Neural progenitor cell (in vitro differentiated cells): Measurements from ENCODE around the gene SLC2A10. TPM values are rescaled to one million over a fixed set of nuclear protein-coding genes. Genes with fewer than 3 reads are reported as not detected.

Source experiments
- DNase-seq: peaks from one replicate; pipeline ENCODE4 v3.0.0-alpha.2; 2016; ENCODE audit warnings: low spot score
- H2AFZ ChIP-seq: fragments of 200-600 bp; sonication (generic); replicated peaks from 2 replicates; pipeline ENCODE4 v1.6.1; 2016; ENCODE audit warnings: antibody characterized with exemption
- H3F3A ChIP-seq: fragments of 200-600 bp; sonication (generic); 2 replicates; pipeline ENCODE4 v1.6.1; 2016; ENCODE audit warnings: antibody characterized with exemption, low read depth
- H3K27ac ChIP-seq: fragments of 200-600 bp; sonication (generic); 2 replicates; pipeline ENCODE4 v1.5.1; 2016; ENCODE audit warnings: mild to moderate bottlenecking
- H3K27me3 ChIP-seq: fragments of 200-600 bp; sonication (generic); 2 replicates; pipeline ENCODE4 v1.6.1; 2016; ENCODE audit warnings: mild to moderate bottlenecking, moderate library complexity
- H3K36me3 ChIP-seq: fragments of 200-600 bp; sonication (generic); 2 replicates; pipeline ENCODE4 v1.5.1; 2016
- H3K4me1 ChIP-seq: fragments of 200-600 bp; sonication (generic); 2 replicates; pipeline ENCODE4 v1.6.1; 2016; ENCODE audit warnings: mixed run types
- H3K4me2 ChIP-seq: fragments of 200-600 bp; sonication (generic); 2 replicates; pipeline ENCODE4 v1.6.1; 2016
- H3K4me3 ChIP-seq: fragments of 200-600 bp; sonication (generic); 2 replicates; pipeline ENCODE4 v1.5.1; 2016
- H3K79me2 ChIP-seq: fragments of 200-600 bp; sonication (generic); 2 replicates; pipeline ENCODE4 v1.6.1; 2016; ENCODE audit warnings: low read depth
- H3K9ac ChIP-seq: fragments of 200-600 bp; sonication (generic); 2 replicates; pipeline ENCODE4 v1.6.1; 2016
- H3K9me3 ChIP-seq: fragments of 200-600 bp; sonication (generic); 2 replicates; pipeline ENCODE4 v1.5.1; 2016; ENCODE audit warnings: low read depth
- H4K20me1 ChIP-seq: fragments of 200-600 bp; sonication (generic); 2 replicates; pipeline ENCODE4 v1.6.1; 2016; ENCODE audit warnings: low read depth
- H3K27ac Mint-ChIP-seq: 3 replicates; pipeline ENCODE4 v1.8.0; 2021; ENCODE audit warnings: mixed read lengths
- H3K27me3 Mint-ChIP-seq: 2 replicates; pipeline ENCODE4 v1.8.0; 2022; ENCODE audit warnings: low read depth, mild to moderate bottlenecking, inconsistent platforms, moderate library complexity, mixed read lengths; ENCODE audit not compliant: insufficient read depth
- H3K36me3 Mint-ChIP-seq: 3 replicates; pipeline ENCODE4 v1.8.0; 2021; ENCODE audit warnings: mixed read lengths
- H3K4me1 Mint-ChIP-seq: 3 replicates; pipeline ENCODE4 v1.8.0; 2021; ENCODE audit warnings: mixed read lengths
- H3K4me3 Mint-ChIP-seq: 3 replicates; pipeline ENCODE4 v1.8.0; 2021; ENCODE audit warnings: mild to moderate bottlenecking, moderate library complexity, mixed read lengths
- H3K9me3 Mint-ChIP-seq: 3 replicates; pipeline ENCODE4 v1.8.0; 2020; ENCODE audit warnings: mixed read lengths
- EZH2 ChIP-seq: fragments of 200-600 bp; sonication (generic); IDR thresholded peaks from 2 replicates; pipeline ENCODE4 v1.6.1; 2017; ENCODE audit warnings: antibody characterized with exemption, mild to moderate bottlenecking, moderate library complexity
- EZH2phosphoT487 ChIP-seq: fragments of 200-600 bp; sonication (generic); IDR thresholded peaks from 2 replicates; pipeline ENCODE4 v1.6.1; 2017; ENCODE audit warnings: antibody characterized with exemption
- total RNA-seq: library from RNA; depleted of rRNA; stranded (reverse); fragments of >200 nt; gene quantifications from 2 replicates; pipeline ENCODE4 v1.2.3, GENCODE V29; 2015; ENCODE audit warnings: low replicate concordance
- TF ChIP-seq, protein P1 (sequence below): fragments of 200-600 bp; sonication (generic); IDR thresholded peaks from 2 replicates; pipeline ENCODE4 v1.5.1; 2017; ENCODE audit warnings: antibody characterized with exemption, mild to moderate bottlenecking

The SLC2A10 gene
- total RNA-seq, 1 donor from 2014 or later: 9.6 TPM

DNA sequence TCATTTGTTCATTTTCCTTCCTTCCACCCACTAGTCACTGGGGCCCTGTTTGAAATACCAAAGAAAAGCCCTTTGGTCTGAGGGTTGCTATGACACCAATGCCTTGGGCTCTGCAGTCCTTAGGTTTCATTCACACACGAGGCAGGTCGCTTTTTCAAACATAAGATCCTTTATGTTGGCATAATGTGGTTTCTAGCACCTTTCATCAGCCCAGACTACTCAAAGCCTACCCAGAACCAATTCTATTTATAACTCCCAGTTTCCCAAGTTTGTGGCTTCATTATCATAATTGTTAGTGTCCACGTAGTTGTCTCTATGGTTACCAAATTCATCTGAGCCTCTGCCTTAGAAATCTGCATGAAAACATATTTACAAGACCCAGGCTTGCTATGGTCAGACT is 13.6 kb upstream of the SLC2A10 start:
- H3K9me3 Mint-ChIP-seq: peaks cover 11% of the 10 kb centered on the region
- H3K4me3 ChIP-seq: no peak overlapping the region
- H3K9me3 ChIP-seq: no peaks in the 10 kb centered on the region
- TF ChIP-seq, protein P1, sequence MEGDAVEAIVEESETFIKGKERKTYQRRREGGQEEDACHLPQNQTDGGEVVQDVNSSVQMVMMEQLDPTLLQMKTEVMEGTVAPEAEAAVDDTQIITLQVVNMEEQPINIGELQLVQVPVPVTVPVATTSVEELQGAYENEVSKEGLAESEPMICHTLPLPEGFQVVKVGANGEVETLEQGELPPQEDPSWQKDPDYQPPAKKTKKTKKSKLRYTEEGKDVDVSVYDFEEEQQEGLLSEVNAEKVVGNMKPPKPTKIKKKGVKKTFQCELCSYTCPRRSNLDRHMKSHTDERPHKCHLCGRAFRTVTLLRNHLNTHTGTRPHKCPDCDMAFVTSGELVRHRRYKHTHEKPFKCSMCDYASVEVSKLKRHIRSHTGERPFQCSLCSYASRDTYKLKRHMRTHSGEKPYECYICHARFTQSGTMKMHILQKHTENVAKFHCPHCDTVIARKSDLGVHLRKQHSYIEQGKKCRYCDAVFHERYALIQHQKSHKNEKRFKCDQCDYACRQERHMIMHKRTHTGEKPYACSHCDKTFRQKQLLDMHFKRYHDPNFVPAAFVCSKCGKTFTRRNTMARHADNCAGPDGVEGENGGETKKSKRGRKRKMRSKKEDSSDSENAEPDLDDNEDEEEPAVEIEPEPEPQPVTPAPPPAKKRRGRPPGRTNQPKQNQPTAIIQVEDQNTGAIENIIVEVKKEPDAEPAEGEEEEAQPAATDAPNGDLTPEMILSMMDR: no peak
- TF ChIP-seq EZH2phosphoT487 (no peak), EZH2 (no peak)
- H3K79me2 ChIP-seq: no peaks in the 10 kb centered on the region
- no peak overlapping the region for H3K27ac ChIP-seq
- H3K36me3 Mint-ChIP-seq: peaks cover 8% of the 10 kb centered on the region
- peaks cover 62% of the 10 kb centered on the region for H3K4me1 Mint-ChIP-seq
- peak overlapping the region; percentile 98 for H3K27ac Mint-ChIP-seq
- peak overlapping the region; percentile 68 for H2AFZ ChIP-seq
- no peaks in the 10 kb centered on the region for H3K36me3 ChIP-seq
- peaks cover 14% of the 10 kb centered on the region for H3F3A ChIP-seq
- H4K20me1 ChIP-seq: no peaks in the 10 kb centered on the region
- no peaks in the 10 kb centered on the region for H3K4me1 ChIP-seq
- no peaks in the 10 kb centered on the region for H3K27me3 ChIP-seq
- no peak for DNase-seq
- peaks cover 7% of the 10 kb centered on the region for H3K27me3 Mint-ChIP-seq
- peak overlapping the region; percentile 69 for H3K4me3 Mint-ChIP-seq
- no peak overlapping the region for H3K4me2 ChIP-seq
- H3K9ac ChIP-seq: no peak overlapping the region

DNA sequence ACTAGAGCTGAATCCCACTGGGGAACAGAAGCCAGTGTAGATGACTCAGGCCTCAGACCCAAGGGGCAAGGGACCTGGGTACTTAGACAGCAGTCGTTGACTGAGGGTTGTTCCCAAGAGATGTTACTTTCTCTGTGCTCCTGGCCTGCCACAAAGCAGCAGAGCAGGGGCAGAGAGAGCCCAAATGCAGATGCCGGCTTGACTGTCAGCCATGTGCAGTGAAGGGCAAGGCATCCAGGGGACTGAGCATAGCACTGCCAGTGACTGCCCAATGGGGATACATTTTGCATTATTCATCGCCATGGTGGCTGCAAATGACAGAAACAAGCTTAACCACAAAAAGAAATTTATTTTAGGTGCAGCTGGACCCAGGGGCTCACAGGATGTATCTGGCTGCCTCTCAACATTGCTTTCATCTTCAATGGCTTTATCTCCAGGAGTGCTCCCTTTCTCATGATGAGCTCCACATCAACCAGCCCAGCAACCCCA is 12.6 kb upstream of the SLC2A10 start:
- DNase-seq: no peak
- TF ChIP-seq, protein P1: no peak
- peaks cover 11% of the 10 kb centered on the region for H3K9me3 Mint-ChIP-seq
- Histone ChIP-seq H4K20me1 (no peaks in the 10 kb centered on the region), H3K9ac (no peak overlapping the region), H3K27me3 (no peaks in the 10 kb centered on the region), H3K79me2 (no peaks in the 10 kb centered on the region), H3K4me3 (no peak overlapping the region), H3K36me3 (no peaks in the 10 kb centered on the region), H3F3A (peaks cover 14% of the 10 kb centered on the region), H2AFZ (no peak overlapping the region), H3K9me3 (no peaks in the 10 kb centered on the region), H3K4me1 (no peaks in the 10 kb centered on the region), H3K4me2 (no peak overlapping the region), H3K27ac (no peak overlapping the region)
- peaks cover 8% of the 10 kb centered on the region for H3K36me3 Mint-ChIP-seq
- H3K4me1 Mint-ChIP-seq: peaks cover 66% of the 10 kb centered on the region
- peak overlapping the region; percentile 25 for H3K4me3 Mint-ChIP-seq
- H3K27me3 Mint-ChIP-seq: peaks cover 7% of the 10 kb centered on the region
- peak overlapping the region; percentile 98 for H3K27ac Mint-ChIP-seq

DNA sequence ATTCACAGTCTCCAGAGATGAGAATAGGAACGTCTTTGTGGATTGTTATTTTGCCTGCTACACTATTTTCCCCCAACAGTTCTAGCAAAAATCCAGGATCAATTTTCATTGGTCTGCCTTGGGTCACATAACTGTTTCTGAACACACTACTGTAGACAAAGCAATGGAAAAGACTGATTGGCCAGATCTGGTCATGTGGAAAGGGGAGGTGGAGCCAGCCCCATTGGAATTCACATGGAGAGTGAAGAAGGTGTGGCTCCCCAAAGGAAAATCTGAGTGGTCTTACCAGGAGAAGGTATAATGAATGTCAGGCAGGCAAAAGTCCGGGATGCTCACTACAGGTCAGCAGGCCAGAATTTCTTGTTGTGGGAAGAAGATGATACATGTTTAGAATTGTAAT is 10.7 kb upstream of the SLC2A10 start:
- H3K36me3 ChIP-seq: no peaks in the 10 kb centered on the region
- H3K27ac Mint-ChIP-seq: peak overlapping the region; percentile 83
- no peak overlapping the region for H3K27ac ChIP-seq
- H3K79me2 ChIP-seq: no peaks in the 10 kb centered on the region
- no peak overlapping the region for H3K4me2 ChIP-seq
- H3K36me3 Mint-ChIP-seq: peaks cover 8% of the 10 kb centered on the region
- H3K4me1 Mint-ChIP-seq: peaks cover 67% of the 10 kb centered on the region
- TF ChIP-seq EZH2phosphoT487 (no peak), EZH2 (no peak)
- TF ChIP-seq, protein P1: no peak
- H3K27me3 ChIP-seq: no peaks in the 10 kb centered on the region
- no peak overlapping the region for H3K4me3 Mint-ChIP-seq
- H3K4me1 ChIP-seq: no peaks in the 10 kb centered on the region
- H4K20me1 ChIP-seq: no peaks in the 10 kb centered on the region
- H3F3A ChIP-seq: peaks cover 14% of the 10 kb centered on the region
- no peak overlapping the region for H3K9ac ChIP-seq
- peaks cover 11% of the 10 kb centered on the region for H3K9me3 Mint-ChIP-seq
- H3K4me3 ChIP-seq: no peak overlapping the region
- no peaks in the 10 kb centered on the region for H3K9me3 ChIP-seq
- no peak overlapping the region for H2AFZ ChIP-seq
- no peak for DNase-seq
- peaks cover 5% of the 10 kb centered on the region for H3K27me3 Mint-ChIP-seq
